ENCODE measurements around the gene MIER3.
"Not testable (repeated sequence)": the region's sequence is repeated elsewhere in the genome, so short reads cannot be mapped to it uniquely, and the experiment has no call there.

Gene MIER3

GRCh38 chr5:56981548-56982315 lies 29.8 kb upstream of the MIER3 start:
- Histone ChIP-seq H3K27me3 (ENCODE audit: insufficient read depth, low read length, poor library complexity) (no peaks in the 10 kb centered on the region), H4K20me1 (ENCODE audit: insufficient read depth, low read length) (no peaks in the 10 kb centered on the region), H3K4me1 (ENCODE audit: insufficient read depth, low read length) (peaks cover 3% of the 10 kb centered on the region; the same call in 1 of the 2 replicates), H3K4me3 (ENCODE audit: low read depth in 1 of 2, low read length in 2 of 2) (no peak overlapping the region), H3K9me3 (ENCODE audit: insufficient read depth, low read length, severe bottlenecking) (no peaks in the 10 kb centered on the region), H3K27ac (ENCODE audit: low read length) (no peak overlapping the region), H2AFZ (ENCODE audit: low read depth, low read length) (no peak overlapping the region), H3K4me2 (ENCODE audit: insufficient read depth, low read length) (no peak overlapping the region), H3K36me3 (ENCODE audit: insufficient read depth, low read length) (no peaks in the 10 kb centered on the region), H3K79me2 (ENCODE audit: insufficient read depth, low read length) (no peaks in the 10 kb centered on the region), H3K9ac (ENCODE audit: low read depth, low read length) (no peak overlapping the region)
- DNase-seq (peak; percentile 8), ATAC-seq (ENCODE audit: insufficient read depth, low read depth) (peak; percentile 58)
- TF ChIP-seq CTCF (IDR thresholded peaks at IDR 0.05; ENCODE audit: borderline replicate concordance, extremely low read depth, low read length, poor library complexity, severe bottlenecking) (no peak), EZH2 (IDR thresholded peaks at IDR 0.05; ENCODE audit: borderline replicate concordance, low read depth, low read length, severe bottlenecking) (no peak)

- H3K4me1 ChIP-seq (ENCODE audit: insufficient read depth, low read length) = peaks cover 3% of the 10 kb centered on the region; the same call in 1 of the 2 replicates
- no peak overlapping the region for H3K27ac ChIP-seq (ENCODE audit: low read length)
- no peak overlapping the region for H3K4me2 ChIP-seq (ENCODE audit: insufficient read depth, low read length)
- H3K9me3 ChIP-seq (ENCODE audit: insufficient read depth, low read length, severe bottlenecking) = no peaks in the 10 kb centered on the region
- no peak overlapping the region for H2AFZ ChIP-seq (ENCODE audit: low read depth, low read length)
- DNase-seq (no peak), ATAC-seq (ENCODE audit: insufficient read depth, low read depth) (no peak)
- no peaks in the 10 kb centered on the region for H3K79me2 ChIP-seq (ENCODE audit: insufficient read depth, low read length)
- no peak overlapping the region for H3K4me3 ChIP-seq (ENCODE audit: low read depth in 1 of 2, low read length in 2 of 2)
- no peaks in the 10 kb centered on the region for H3K36me3 ChIP-seq (ENCODE audit: insufficient read depth, low read length)
- TF ChIP-seq CTCF (IDR thresholded peaks at IDR 0.05; ENCODE audit: borderline replicate concordance, extremely low read depth, low read length, poor library complexity, severe bottlenecking) = no peak
- TF ChIP-seq EZH2 (IDR thresholded peaks at IDR 0.05; ENCODE audit: borderline replicate concordance, low read depth, low read length, severe bottlenecking) = no peak
- H3K9ac ChIP-seq (ENCODE audit: low read depth, low read length) = no peak overlapping the region
- no peaks in the 10 kb centered on the region for H4K20me1 ChIP-seq (ENCODE audit: insufficient read depth, low read length)
- H3K27me3 ChIP-seq (ENCODE audit: insufficient read depth, low read length, poor library complexity) = peaks cover 3% of the 10 kb centered on the region
Observed at GRCh38 chr5:56979968-56980367, 28.0 kb upstream of the MIER3 start.

- H3K27me3 ChIP-seq (ENCODE audit: insufficient read depth, low read length, poor library complexity); H3K4me1 ChIP-seq (ENCODE audit: insufficient read depth, low read length); H4K20me1 ChIP-seq (ENCODE audit: insufficient read depth, low read length); H3K9ac ChIP-seq (ENCODE audit: low read depth, low read length); DNase-seq; ATAC-seq (ENCODE audit: insufficient read depth, low read depth); H3K4me3 ChIP-seq (ENCODE audit: low read depth in 1 of 2, low read length in 2 of 2); H3K27ac ChIP-seq (ENCODE audit: low read length); H3K9me3 ChIP-seq (ENCODE audit: insufficient read depth, low read length, severe bottlenecking); H3K79me2 ChIP-seq (ENCODE audit: insufficient read depth, low read length); H2AFZ ChIP-seq (ENCODE audit: low read depth, low read length); H3K36me3 ChIP-seq (ENCODE audit: insufficient read depth, low read length); H3K4me2 ChIP-seq (ENCODE audit: insufficient read depth, low read length): not testable (repeated sequence)
Observed at GRCh38 chr5:56979526-56979925, 27.6 kb upstream of the MIER3 start.

GRCh38 chr5:56977822-56978221 lies 25.9 kb upstream of the MIER3 start:
- peaks cover 12% of the 10 kb centered on the region for H3K27me3 ChIP-seq (ENCODE audit: insufficient read depth, low read length, poor library complexity)

More at GRCh38 chr5:56977822-56978221, 25.9 kb upstream of the MIER3 start:
- Histone ChIP-seq H3K79me2 (ENCODE audit: insufficient read depth, low read length) (no peaks in the 10 kb centered on the region), H3K36me3 (ENCODE audit: insufficient read depth, low read length) (no peaks in the 10 kb centered on the region), H3K4me3 (ENCODE audit: low read depth in 1 of 2, low read length in 2 of 2) (no peak overlapping the region), H3K4me2 (ENCODE audit: insufficient read depth, low read length) (no peak overlapping the region), H2AFZ (ENCODE audit: low read depth, low read length) (no peak overlapping the region), H3K4me1 (ENCODE audit: insufficient read depth, low read length) (no peaks in the 10 kb centered on the region), H4K20me1 (ENCODE audit: insufficient read depth, low read length) (no peaks in the 10 kb centered on the region), H3K27ac (ENCODE audit: low read length) (no peak overlapping the region), H3K9me3 (ENCODE audit: insufficient read depth, low read length, severe bottlenecking) (no peaks in the 10 kb centered on the region), H3K9ac (ENCODE audit: low read depth, low read length) (no peak overlapping the region)
- no peak for DNase-seq
- ATAC-seq (ENCODE audit: insufficient read depth, low read depth) = no peak
- TF ChIP-seq EZH2 (IDR thresholded peaks at IDR 0.05; ENCODE audit: borderline replicate concordance, low read depth, low read length, severe bottlenecking) = no peak
- TF ChIP-seq CTCF (IDR thresholded peaks at IDR 0.05; ENCODE audit: borderline replicate concordance, extremely low read depth, low read length, poor library complexity, severe bottlenecking) = no peak
